ENCODE results near the gene AQP12A.
A peak's percentile ranks its signal among the peaks of the same experiment; 100 is the strongest.
"Not testable (repeated sequence)": the region's sequence is repeated elsewhere in the genome, so short reads cannot be mapped to it uniquely, and the experiment has no call there.

The AQP12A gene

GRCh38 chr2:240663546-240664190, 28.0 kb upstream of the AQP12A start:
- Histone ChIP-seq H3K4me3 (ENCODE audit: low read depth, low read length) (no peak overlapping the region), H3K36me3 (ENCODE audit: control insufficient read depth, insufficient read depth, low read length) (no peaks in the 10 kb centered on the region), H3K9me3 (ENCODE audit: control insufficient read depth, insufficient read depth, low read length) (peaks cover 3% of the 10 kb centered on the region; the same call in 1 of the 2 replicates), H3K27ac (ENCODE audit: low read depth, low read length) (no peak overlapping the region), H3K27me3 (ENCODE audit: control insufficient read depth, insufficient read depth, low read length) (peaks cover 4% of the 10 kb centered on the region), H3K9ac (ENCODE audit: low read depth, low read length) (no peak overlapping the region), H3K4me1 (ENCODE audit: control insufficient read depth, insufficient read depth, low read length) (no peaks in the 10 kb centered on the region)

GRCh38 chr2:240664622-240665021, 27.0 kb upstream of the AQP12A start:
- H3K4me1 ChIP-seq (ENCODE audit: control insufficient read depth, insufficient read depth, low read length), result no peaks in the 10 kb centered on the region
- H3K27ac ChIP-seq (ENCODE audit: low read depth, low read length), result no peak overlapping the region
- no peak overlapping the region for H3K9ac ChIP-seq (ENCODE audit: low read depth, low read length)
- peaks cover 3% of the 10 kb centered on the region; the same call in 1 of the 2 replicates for H3K9me3 ChIP-seq (ENCODE audit: control insufficient read depth, insufficient read depth, low read length)
- no peak overlapping the region for H3K4me3 ChIP-seq (ENCODE audit: low read depth, low read length)
- no peaks in the 10 kb centered on the region for H3K36me3 ChIP-seq (ENCODE audit: control insufficient read depth, insufficient read depth, low read length)
- peaks cover 4% of the 10 kb centered on the region; the same call in 1 of the 2 replicates for H3K27me3 ChIP-seq (ENCODE audit: control insufficient read depth, insufficient read depth, low read length)

- Histone ChIP-seq H3K9ac (ENCODE audit: low read depth, low read length) (no peak overlapping the region), H3K27me3 (ENCODE audit: control insufficient read depth, insufficient read depth, low read length) (peaks cover 16% of the 10 kb centered on the region), H3K27ac (ENCODE audit: low read depth, low read length) (no peak overlapping the region), H3K4me3 (ENCODE audit: low read depth, low read length) (no peak overlapping the region), H3K36me3 (ENCODE audit: control insufficient read depth, insufficient read depth, low read length) (no peaks in the 10 kb centered on the region), H3K4me1 (ENCODE audit: control insufficient read depth, insufficient read depth, low read length) (no peaks in the 10 kb centered on the region), H3K9me3 (ENCODE audit: control insufficient read depth, insufficient read depth, low read length) (no peaks in the 10 kb centered on the region)
Observed at GRCh38 chr2:240670402-240670801, 21.3 kb upstream of the AQP12A start.

DNA sequence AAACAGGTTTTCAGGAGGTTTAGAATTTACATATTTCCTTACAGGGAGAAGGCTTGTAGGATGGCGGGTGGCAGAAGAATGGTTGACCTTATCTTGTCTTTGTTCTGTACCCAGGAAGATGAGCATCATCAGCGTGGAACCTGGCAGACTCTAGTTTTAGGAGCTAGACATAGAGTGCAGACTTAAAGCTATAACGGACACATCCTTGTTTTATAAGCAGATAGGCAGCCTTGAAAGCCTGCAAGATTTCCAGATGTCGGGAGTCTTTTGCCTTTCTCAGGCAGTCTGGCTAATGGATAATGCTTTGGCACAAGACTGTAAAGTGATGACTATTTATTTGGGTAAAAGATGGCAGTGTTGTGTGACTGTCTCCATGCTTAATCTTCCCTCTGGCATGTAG, 20.7 kb upstream of the AQP12A start:
- H3K27me3 ChIP-seq (ENCODE audit: control insufficient read depth, insufficient read depth, low read length), result peaks cover 16% of the 10 kb centered on the region
- no peak overlapping the region for H3K4me3 ChIP-seq (ENCODE audit: low read depth, low read length)
- H3K27ac ChIP-seq (ENCODE audit: low read depth, low read length), result no peak overlapping the region
- no peaks in the 10 kb centered on the region for H3K4me1 ChIP-seq (ENCODE audit: control insufficient read depth, insufficient read depth, low read length)
- no peaks in the 10 kb centered on the region for H3K36me3 ChIP-seq (ENCODE audit: control insufficient read depth, insufficient read depth, low read length)
- no peak overlapping the region for H3K9ac ChIP-seq (ENCODE audit: low read depth, low read length)
- H3K9me3 ChIP-seq (ENCODE audit: control insufficient read depth, insufficient read depth, low read length), result no peaks in the 10 kb centered on the region

DNA sequence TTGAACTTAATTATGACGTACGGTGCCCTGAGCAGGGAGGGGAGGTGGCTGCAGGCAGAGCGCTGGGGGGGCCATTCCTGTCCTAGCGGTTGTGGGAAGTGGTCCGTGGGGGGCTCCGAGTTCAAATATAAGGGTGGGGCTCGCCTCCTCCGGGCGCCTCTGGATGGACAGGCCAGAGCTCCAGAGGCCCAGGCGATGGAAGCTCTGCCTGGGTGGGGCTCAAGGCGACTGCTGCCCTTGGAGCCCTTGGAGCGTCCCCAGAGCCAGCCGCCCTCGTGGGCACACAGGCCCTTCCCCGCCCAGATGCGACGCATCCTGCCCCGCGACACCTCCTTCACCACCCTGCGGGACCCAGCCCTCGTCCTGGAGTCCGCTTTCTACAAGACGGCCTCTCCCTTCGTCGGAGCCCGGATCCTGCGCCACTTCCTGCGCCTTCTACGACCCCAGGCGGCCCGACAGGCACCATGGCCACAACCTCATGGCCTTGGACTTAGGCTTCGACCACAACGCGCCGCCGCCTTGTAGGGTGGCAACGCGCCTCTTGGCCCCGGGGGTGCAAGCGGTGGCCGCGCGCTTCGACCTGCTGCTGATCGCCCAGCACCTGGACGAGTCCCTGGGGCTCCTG, 19.5 kb upstream of the AQP12A start:
- no peaks in the 10 kb centered on the region for H3K4me1 ChIP-seq (ENCODE audit: control insufficient read depth, insufficient read depth, low read length)

GRCh38 chr2:240672701-240673190, 18.9 kb upstream of the AQP12A start:
- Histone ChIP-seq H3K36me3 (ENCODE audit: control insufficient read depth, insufficient read depth, low read length) (no peaks in the 10 kb centered on the region), H3K4me3 (ENCODE audit: low read depth, low read length) (peak overlapping the region; percentile 19; the same call in 1 of the 2 replicates), H3K27me3 (ENCODE audit: control insufficient read depth, insufficient read depth, low read length) (peaks cover 12% of the 10 kb centered on the region), H3K9me3 (ENCODE audit: control insufficient read depth, insufficient read depth, low read length) (no peaks in the 10 kb centered on the region), H3K4me1 (ENCODE audit: control insufficient read depth, insufficient read depth, low read length) (no peaks in the 10 kb centered on the region), H3K9ac (ENCODE audit: low read depth, low read length) (no peak overlapping the region), H3K27ac (ENCODE audit: low read depth, low read length) (no peak overlapping the region)

More for the DNA sequence above, 19.5 kb upstream of the AQP12A start:
- Histone ChIP-seq H3K27ac (ENCODE audit: low read depth, low read length) (no peak overlapping the region), H3K36me3 (ENCODE audit: control insufficient read depth, insufficient read depth, low read length) (no peaks in the 10 kb centered on the region), H3K9me3 (ENCODE audit: control insufficient read depth, insufficient read depth, low read length) (no peaks in the 10 kb centered on the region), H3K27me3 (ENCODE audit: control insufficient read depth, insufficient read depth, low read length) (peaks cover 12% of the 10 kb centered on the region), H3K4me3 (ENCODE audit: low read depth, low read length) (peak overlapping the region; percentile 19; the same call in 1 of the 2 replicates), H3K9ac (ENCODE audit: low read depth, low read length) (no peak overlapping the region)

GRCh38 chr2:240674461-240675184, 17.0 kb upstream of the AQP12A start:
- H3K9ac ChIP-seq (ENCODE audit: low read depth, low read length); H3K9me3 ChIP-seq (ENCODE audit: control insufficient read depth, insufficient read depth, low read length); H3K36me3 ChIP-seq (ENCODE audit: control insufficient read depth, insufficient read depth, low read length); H3K4me1 ChIP-seq (ENCODE audit: control insufficient read depth, insufficient read depth, low read length); H3K4me3 ChIP-seq (ENCODE audit: low read depth, low read length); H3K27ac ChIP-seq (ENCODE audit: low read depth, low read length): not testable (repeated sequence)
- H3K27me3 ChIP-seq (ENCODE audit: control insufficient read depth, insufficient read depth, low read length), result peaks cover 12% of the 10 kb centered on the region

- not testable (repeated sequence) for H3K4me3 ChIP-seq (ENCODE audit: low read depth, low read length)
Observed at GRCh38 chr2:240675345-240675744, 16.3 kb upstream of the AQP12A start.

DNA sequence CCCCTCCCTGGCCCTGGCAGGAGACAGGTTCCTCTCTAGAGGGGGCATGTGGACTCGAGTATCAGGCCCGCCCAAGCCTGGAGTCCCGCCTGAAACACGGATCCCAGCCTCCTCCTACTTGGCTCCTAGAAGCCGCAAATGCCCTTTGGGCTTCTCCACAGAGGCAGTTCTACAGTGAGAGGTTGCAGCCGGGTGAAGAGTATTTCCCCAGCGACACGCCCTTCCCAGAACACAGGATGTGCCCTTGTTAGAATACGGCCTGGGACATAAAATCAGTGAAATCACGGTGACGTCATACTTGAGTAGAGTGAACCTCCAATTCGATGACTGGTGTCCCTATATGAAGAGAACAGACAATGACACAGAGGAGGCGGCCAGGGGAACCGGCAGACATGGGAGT, 13.6 kb upstream of the AQP12A start:
- H3K27me3 ChIP-seq (ENCODE audit: control insufficient read depth, insufficient read depth, low read length); H3K9me3 ChIP-seq (ENCODE audit: control insufficient read depth, insufficient read depth, low read length); H3K9ac ChIP-seq (ENCODE audit: low read depth, low read length); H3K36me3 ChIP-seq (ENCODE audit: control insufficient read depth, insufficient read depth, low read length); H3K4me3 ChIP-seq (ENCODE audit: low read depth, low read length); H3K27ac ChIP-seq (ENCODE audit: low read depth, low read length); H3K4me1 ChIP-seq (ENCODE audit: control insufficient read depth, insufficient read depth, low read length): not testable (repeated sequence)

More at GRCh38 chr2:240675345-240675744, 16.3 kb upstream of the AQP12A start:
- H3K4me1 ChIP-seq (ENCODE audit: control insufficient read depth, insufficient read depth, low read length); H3K9ac ChIP-seq (ENCODE audit: low read depth, low read length); H3K27ac ChIP-seq (ENCODE audit: low read depth, low read length); H3K9me3 ChIP-seq (ENCODE audit: control insufficient read depth, insufficient read depth, low read length); H3K36me3 ChIP-seq (ENCODE audit: control insufficient read depth, insufficient read depth, low read length): not testable (repeated sequence)
- peaks cover 12% of the 10 kb centered on the region for H3K27me3 ChIP-seq (ENCODE audit: control insufficient read depth, insufficient read depth, low read length)

- not testable (repeated sequence) for H3K27me3 ChIP-seq (ENCODE audit: control insufficient read depth, insufficient read depth, low read length); H3K9ac ChIP-seq (ENCODE audit: low read depth, low read length); H3K9me3 ChIP-seq (ENCODE audit: control insufficient read depth, insufficient read depth, low read length); H3K4me3 ChIP-seq (ENCODE audit: low read depth, low read length); H3K36me3 ChIP-seq (ENCODE audit: control insufficient read depth, insufficient read depth, low read length); H3K4me1 ChIP-seq (ENCODE audit: control insufficient read depth, insufficient read depth, low read length); H3K27ac ChIP-seq (ENCODE audit: low read depth, low read length)
Observed at GRCh38 chr2:240678909-240679308, 12.8 kb upstream of the AQP12A start.

DNA sequence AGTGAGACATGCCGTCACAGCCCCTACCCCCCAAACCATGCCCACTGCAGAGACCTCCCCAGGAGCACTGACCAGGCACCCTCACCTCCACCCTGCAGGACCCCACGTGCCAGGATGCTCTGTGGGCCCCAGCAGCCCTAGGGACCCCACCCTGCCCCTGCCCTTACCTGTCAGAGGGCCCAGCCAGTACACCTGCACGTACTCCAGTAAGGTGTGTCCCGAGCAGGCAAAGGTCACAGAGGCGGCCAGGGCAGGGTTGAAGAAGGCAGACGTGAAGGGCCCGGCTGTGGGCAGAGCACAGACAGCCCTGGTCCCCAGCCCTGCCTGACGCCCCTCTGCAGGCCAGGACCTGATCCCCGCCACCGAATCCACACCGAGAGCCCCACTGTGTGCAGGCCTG, 11.5 kb upstream of the AQP12A start:
- H3K27ac ChIP-seq (ENCODE audit: low read depth, low read length); H3K9ac ChIP-seq (ENCODE audit: low read depth, low read length); H3K27me3 ChIP-seq (ENCODE audit: control insufficient read depth, insufficient read depth, low read length); H3K4me3 ChIP-seq (ENCODE audit: low read depth, low read length); H3K36me3 ChIP-seq (ENCODE audit: control insufficient read depth, insufficient read depth, low read length); H3K9me3 ChIP-seq (ENCODE audit: control insufficient read depth, insufficient read depth, low read length); H3K4me1 ChIP-seq (ENCODE audit: control insufficient read depth, insufficient read depth, low read length): not testable (repeated sequence)
